Measurements from ENCODE around the gene ASB15. TPM values are rescaled to one million over a fixed set of nuclear protein-coding genes. Genes with fewer than 3 reads are reported as not detected.
A peak's percentile ranks its signal among the peaks of the same experiment; 100 is the strongest.
"Not testable (repeated sequence)": the region's sequence is repeated elsewhere in the genome, so short reads cannot be mapped to it uniquely, and the experiment has no call there.

ASB15 gene
- not detected for total RNA-seq

- WGBS, 2 donors, result 71 to 73% methylated on average over 4 of the region's 4 CpGs
- no peak for TF ChIP-seq EP300 (IDR thresholded peaks at IDR 0.05)
- TF ChIP-seq CTCF (IDR thresholded peaks at IDR 0.05), result no peak
- TF ChIP-seq POLR2A (IDR thresholded peaks at IDR 0.05), result no peak
- Histone ChIP-seq H3K9me3 (no peaks in the 10 kb centered on the region), H3K4me3 (no peak within 1 kb of the TSS), H3K27me3 (no peaks in the 10 kb centered on the region), H3K36me3 (no peaks in the 10 kb centered on the region), H3K27ac (no peak within 1 kb of the TSS), H3K4me1 (peaks cover 0 to 10% (median 2%) of the 10 kb centered on the region in 4 donors)
- no peak for DNase-seq (ENCODE audit: low spot score in 2 of 2)
Observed at GRCh38 chr7:123601530-123601929, at the start of gene ASB15. TSS of gene ASB15 (plus strand) at chr7:123601821. CDS start at chr7:123614503, 12,682 bp downstream.

GRCh38 chr7:123552134-123552533 lies 49.5 kb upstream of the ASB15 start:
- H3K36me3 ChIP-seq, result peaks cover 0 to 39% (median 4%) of the 10 kb centered on the region in 3 donors
- DNase-seq (ENCODE audit: low spot score in 2 of 2); H3K4me3 ChIP-seq; H3K9me3 ChIP-seq; H3K27me3 ChIP-seq; H3K27ac ChIP-seq: not testable (repeated sequence)
- H3K4me1 ChIP-seq, result peaks cover 0 to 61% (median 19%) of the 10 kb centered on the region in 4 donors

DNA sequence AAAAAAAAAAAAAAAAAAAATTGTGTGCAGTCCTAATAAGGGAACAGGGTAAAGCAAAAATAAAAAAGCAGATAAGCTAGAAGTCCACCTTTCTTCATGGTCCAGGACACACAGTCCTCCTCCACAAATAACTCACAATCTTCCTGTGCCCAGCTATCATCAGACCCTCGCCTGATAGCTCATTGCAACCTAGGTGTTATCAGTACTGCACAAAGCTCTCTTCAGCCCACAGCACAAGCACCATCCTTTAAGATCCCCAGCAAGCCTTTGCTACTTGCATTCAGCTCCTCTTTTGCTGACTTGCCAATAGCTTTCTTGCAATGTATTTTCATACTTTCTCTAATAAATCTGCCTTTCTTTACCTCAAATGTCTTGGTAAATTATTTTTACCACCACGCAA lies 49.0 kb upstream of the ASB15 start:
- no peaks in the 10 kb centered on the region for H3K27me3 ChIP-seq
- H3K36me3 ChIP-seq, result peaks cover 0 to 34% (median 4%) of the 10 kb centered on the region in 3 donors
- no peak overlapping the region for H3K27ac ChIP-seq
- DNase-seq (ENCODE audit: low spot score in 2 of 2), result no peak
- H3K4me1 ChIP-seq, result peaks cover 0 to 56% (median 20%) of the 10 kb centered on the region in 4 donors
- no peaks in the 10 kb centered on the region for H3K9me3 ChIP-seq
- TF ChIP-seq CTCF (IDR thresholded peaks at IDR 0.05) (no peak), POLR2A (IDR thresholded peaks at IDR 0.05) (no peak), EP300 (IDR thresholded peaks at IDR 0.05) (no peak)
- 93 to 98% methylated on average over 2 of the region's 2 CpGs for WGBS, 2 donors
- no peak overlapping the region for H3K4me3 ChIP-seq

DNA sequence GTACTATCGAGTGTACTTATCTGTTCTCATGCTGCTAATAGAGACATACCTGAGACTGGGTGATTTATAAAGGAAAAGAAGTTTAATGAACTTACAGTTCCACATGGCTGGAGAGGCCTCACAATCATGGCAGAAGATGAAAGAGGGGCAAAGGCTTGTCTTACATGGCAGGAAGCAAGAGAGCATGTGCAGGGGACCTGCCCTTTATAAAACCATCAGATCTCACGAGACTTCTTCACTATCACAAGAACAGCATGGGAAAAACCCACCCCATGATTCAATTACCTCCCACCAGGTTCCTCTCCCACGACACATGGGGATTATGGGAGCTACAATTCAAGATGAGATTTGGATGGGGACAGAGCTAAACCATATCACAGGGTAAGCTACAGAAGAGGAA lies 48.5 kb upstream of the ASB15 start:
- 91 to 95% methylated on average over 3 of the region's 3 CpGs for WGBS, 2 donors
- Histone ChIP-seq H3K27ac (no peak overlapping the region), H3K9me3 (no peaks in the 10 kb centered on the region), H3K36me3 (peaks cover 0 to 33% (median 4%) of the 10 kb centered on the region in 3 donors), H3K27me3 (no peaks in the 10 kb centered on the region), H3K4me3 (no peak overlapping the region), H3K4me1 (peaks cover 0 to 53% (median 20%) of the 10 kb centered on the region in 4 donors)
- DNase-seq (ENCODE audit: low spot score in 2 of 2), result no peak
- TF ChIP-seq CTCF (IDR thresholded peaks at IDR 0.05) (no peak), POLR2A (IDR thresholded peaks at IDR 0.05) (no peak)

GRCh38 chr7:123555484-123555883 lies 46.1 kb upstream of the ASB15 start:
- peaks cover 0 to 20% (median 4%) of the 10 kb centered on the region in 3 donors for H3K36me3 ChIP-seq
- peaks cover 0 to 47% (median 22%) of the 10 kb centered on the region in 4 donors for H3K4me1 ChIP-seq
- no peak for DNase-seq (ENCODE audit: low spot score in 2 of 2)
- no peaks in the 10 kb centered on the region for H3K9me3 ChIP-seq
- no peak overlapping the region for H3K4me3 ChIP-seq
- H3K27ac ChIP-seq, result no peak overlapping the region
- no peaks in the 10 kb centered on the region for H3K27me3 ChIP-seq
- TF ChIP-seq EP300 (IDR thresholded peaks at IDR 0.05), result no peak
- no peak for TF ChIP-seq POLR2A (IDR thresholded peaks at IDR 0.05)
- no peak for TF ChIP-seq CTCF (IDR thresholded peaks at IDR 0.05)

GRCh38 chr7:123557016-123557397 lies 44.6 kb upstream of the ASB15 start:
- 3 to 4% methylated on average over 12 of the region's 12 CpGs for WGBS, 2 donors
- TF ChIP-seq POLR2A (IDR thresholded peaks at IDR 0.05), result no peak
- TF ChIP-seq CTCF (IDR thresholded peaks at IDR 0.05), result no peak
- no peak for TF ChIP-seq EP300 (IDR thresholded peaks at IDR 0.05)
- H3K4me3 ChIP-seq, result peak overlapping the region; percentile 65 to 96 (median 80)
- peaks cover 0 to 16% (median 4%) of the 10 kb centered on the region in 3 donors for H3K36me3 ChIP-seq
- DNase-seq (ENCODE audit: low spot score in 2 of 2), result no peak
- peaks cover 0 to 47% (median 22%) of the 10 kb centered on the region in 4 donors for H3K4me1 ChIP-seq
- H3K9me3 ChIP-seq, result no peaks in the 10 kb centered on the region
- H3K27me3 ChIP-seq, result no peaks in the 10 kb centered on the region
- peak overlapping the region; percentile 86 to 91 (median 88) for H3K27ac ChIP-seq
